ENCODE measurements around the gene TOM1L2.

TOM1L2 gene

DNA sequence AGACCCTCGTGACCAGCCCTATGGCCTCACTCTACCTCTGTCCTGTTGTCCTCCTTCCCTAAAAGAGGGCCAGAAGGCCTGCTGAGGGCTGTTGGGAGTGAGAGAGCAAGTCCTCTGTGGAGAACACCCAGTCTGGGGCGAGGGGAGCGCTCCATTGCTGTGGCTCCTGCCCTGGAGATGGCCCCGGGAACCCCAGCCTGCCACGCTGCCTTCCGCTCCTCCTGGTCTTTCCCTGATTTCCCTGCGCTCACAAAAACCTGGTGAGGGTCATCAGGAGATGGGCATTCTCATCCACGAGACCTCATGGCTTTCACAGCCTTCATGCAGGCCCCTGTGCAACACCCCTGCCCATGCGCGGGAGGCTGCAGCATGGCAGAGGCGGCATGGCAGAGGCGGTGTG, 21.7 kb upstream of the TOM1L2 start:
- H3K27me3 ChIP-seq (ENCODE audit: insufficient read depth, low read length), result no peaks in the 10 kb centered on the region
- H3K4me1 ChIP-seq (ENCODE audit: insufficient read depth, low read length), result peaks cover 3% of the 10 kb centered on the region; the same call in 1 of the 2 replicates
- no peak overlapping the region for H3K9ac ChIP-seq (ENCODE audit: low read depth, low read length)
- H3K27ac ChIP-seq (ENCODE audit: low read length), result no peak overlapping the region
- no peaks in the 10 kb centered on the region for H3K36me3 ChIP-seq (ENCODE audit: insufficient read depth, low read depth, low read length)
- H3K4me3 ChIP-seq (ENCODE audit: low read length), result no peak overlapping the region
- no peaks in the 10 kb centered on the region for H3K9me3 ChIP-seq (ENCODE audit: insufficient read depth, low read depth, low read length)

DNA sequence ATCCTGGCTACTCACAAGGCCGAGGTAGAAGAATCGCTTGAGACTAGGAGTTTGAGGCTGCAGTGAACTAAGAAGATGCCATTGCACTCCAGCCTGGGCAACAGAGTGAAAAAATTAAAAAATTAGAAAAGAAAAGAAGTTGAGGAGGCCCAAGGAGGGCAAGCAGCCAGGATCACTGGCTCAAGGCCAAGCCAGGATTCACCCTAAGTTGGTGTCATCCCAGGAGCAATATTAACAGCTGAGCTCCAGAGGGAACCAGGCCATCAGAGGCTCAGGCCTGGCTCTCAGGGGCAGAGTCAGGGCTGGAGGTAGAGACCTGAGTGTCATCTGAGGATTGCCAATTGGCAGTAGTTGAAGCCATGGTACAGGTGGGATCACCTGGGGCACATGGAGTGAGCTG, 21.2 kb upstream of the TOM1L2 start:
- Histone ChIP-seq H3K9me3 (ENCODE audit: insufficient read depth, low read depth, low read length) (no peaks in the 10 kb centered on the region), H3K9ac (ENCODE audit: low read depth, low read length) (no peak overlapping the region), H3K4me1 (ENCODE audit: insufficient read depth, low read length) (peaks cover 3% of the 10 kb centered on the region; the same call in 1 of the 2 replicates), H3K27ac (ENCODE audit: low read length) (no peak overlapping the region), H3K36me3 (ENCODE audit: insufficient read depth, low read depth, low read length) (no peaks in the 10 kb centered on the region), H3K4me3 (ENCODE audit: low read length) (no peak overlapping the region), H3K27me3 (ENCODE audit: insufficient read depth, low read length) (no peaks in the 10 kb centered on the region)

DNA sequence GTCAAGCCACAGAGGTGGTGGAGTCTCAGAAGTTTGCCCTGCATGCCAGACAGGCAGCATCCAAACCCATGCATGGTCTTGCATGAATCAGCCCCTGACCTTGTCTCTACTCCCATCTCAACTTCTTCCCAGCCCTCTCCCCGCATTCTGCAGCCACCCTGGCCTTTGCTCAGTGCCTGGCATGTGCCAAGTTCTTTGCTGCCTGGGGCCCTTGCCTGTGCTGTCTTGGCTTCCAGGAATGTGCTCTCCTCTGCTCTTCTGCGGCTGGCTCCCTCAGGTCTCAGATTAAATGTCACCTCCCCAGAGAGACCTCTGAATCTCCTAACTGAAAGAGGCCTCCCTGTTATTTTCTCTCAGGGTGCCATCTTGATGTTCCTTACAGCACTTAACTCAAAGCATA, 18.1 kb upstream of the TOM1L2 start:
- H3K27ac ChIP-seq (ENCODE audit: low read length), result no peak overlapping the region
- H3K9me3 ChIP-seq (ENCODE audit: insufficient read depth, low read depth, low read length), result no peaks in the 10 kb centered on the region
- no peaks in the 10 kb centered on the region for H3K36me3 ChIP-seq (ENCODE audit: insufficient read depth, low read depth, low read length)
- no peaks in the 10 kb centered on the region for H3K27me3 ChIP-seq (ENCODE audit: insufficient read depth, low read length)
- H3K4me1 ChIP-seq (ENCODE audit: insufficient read depth, low read length), result peaks cover 3% of the 10 kb centered on the region; the same call in 1 of the 2 replicates
- no peak overlapping the region for H3K4me3 ChIP-seq (ENCODE audit: low read length)
- H3K9ac ChIP-seq (ENCODE audit: low read depth, low read length), result no peak overlapping the region

DNA sequence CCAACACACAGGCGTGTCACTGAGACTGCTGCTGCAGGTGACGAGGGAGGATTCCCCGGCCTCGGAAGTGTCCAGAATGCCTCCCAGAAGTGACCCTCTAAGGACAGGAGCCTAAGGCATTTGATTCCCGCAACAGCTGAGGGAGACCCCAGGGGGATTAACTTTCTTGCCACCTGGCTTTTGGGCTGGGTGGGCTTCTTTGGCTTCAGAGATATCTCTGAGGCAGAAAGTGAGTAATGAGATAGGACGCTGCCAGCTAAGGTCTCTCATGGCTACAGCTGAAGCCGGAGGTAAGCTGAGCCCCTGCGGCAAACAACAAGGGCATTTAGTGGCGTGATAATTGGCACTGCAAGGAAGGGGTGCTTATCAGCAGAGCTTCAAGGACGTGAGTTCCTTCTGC, 17.4 kb upstream of the TOM1L2 start:
- H3K27me3 ChIP-seq (ENCODE audit: insufficient read depth, low read length), result no peaks in the 10 kb centered on the region
- H3K36me3 ChIP-seq (ENCODE audit: insufficient read depth, low read depth, low read length), result no peaks in the 10 kb centered on the region
- H3K27ac ChIP-seq (ENCODE audit: low read length), result no peak overlapping the region
- H3K9ac ChIP-seq (ENCODE audit: low read depth, low read length), result no peak overlapping the region
- peaks cover 3% of the 10 kb centered on the region; the same call in 1 of the 2 replicates for H3K4me1 ChIP-seq (ENCODE audit: insufficient read depth, low read length)
- no peaks in the 10 kb centered on the region for H3K9me3 ChIP-seq (ENCODE audit: insufficient read depth, low read depth, low read length)
- H3K4me3 ChIP-seq (ENCODE audit: low read length), result no peak overlapping the region

DNA sequence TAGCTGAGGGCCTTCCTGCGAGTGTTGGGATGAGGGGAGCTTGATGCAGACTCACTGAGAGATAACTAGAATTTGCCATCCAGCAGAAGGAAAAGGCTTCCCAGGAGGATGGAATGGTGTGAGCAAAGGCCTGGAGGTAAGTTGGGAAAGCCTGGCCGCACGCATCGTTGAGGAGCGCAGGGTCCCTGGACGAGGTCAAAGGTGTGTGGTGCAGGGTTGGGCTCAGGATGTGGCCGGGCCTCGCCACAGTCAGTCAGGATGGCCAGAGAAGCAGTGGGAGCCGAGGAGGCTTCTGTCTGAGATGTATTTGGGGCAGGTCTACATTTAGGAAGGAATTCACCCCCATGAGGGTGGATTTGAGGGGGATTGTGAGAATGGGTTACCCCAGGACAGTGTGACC, 16.9 kb upstream of the TOM1L2 start:
- Histone ChIP-seq H3K36me3 (ENCODE audit: insufficient read depth, low read depth, low read length) (no peaks in the 10 kb centered on the region), H3K4me1 (ENCODE audit: insufficient read depth, low read length) (no peaks in the 10 kb centered on the region), H3K27ac (ENCODE audit: low read length) (no peak overlapping the region), H3K9ac (ENCODE audit: low read depth, low read length) (no peak overlapping the region), H3K4me3 (ENCODE audit: low read length) (no peak overlapping the region), H3K27me3 (ENCODE audit: insufficient read depth, low read length) (no peaks in the 10 kb centered on the region), H3K9me3 (ENCODE audit: insufficient read depth, low read depth, low read length) (no peaks in the 10 kb centered on the region)

DNA sequence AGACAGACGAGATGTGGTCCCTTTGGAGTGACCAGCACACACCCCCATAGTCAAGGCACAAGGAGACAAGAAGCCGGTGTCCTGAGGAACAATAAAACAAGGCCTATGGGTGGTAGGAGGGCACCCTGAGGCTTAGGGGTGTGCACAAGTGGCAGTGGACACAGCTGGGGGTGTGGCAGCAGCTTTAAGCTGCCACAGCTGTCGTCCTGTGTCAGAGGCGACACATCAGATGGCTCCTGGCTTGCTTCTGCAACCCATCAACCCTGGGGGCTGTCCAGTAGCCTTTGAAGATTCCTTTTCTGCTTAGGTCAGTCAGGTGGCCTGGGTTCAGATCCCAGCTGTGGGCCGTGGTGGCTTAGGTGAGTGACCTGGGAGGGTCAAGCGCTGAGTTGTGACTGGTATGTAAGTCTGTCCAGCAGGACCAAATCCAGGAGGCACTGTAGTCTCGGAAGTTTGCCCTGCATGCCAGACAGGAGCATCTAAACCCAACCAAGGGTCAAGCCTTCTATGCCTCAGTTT, 16.3 kb upstream of the TOM1L2 start:
- Histone ChIP-seq H3K27me3 (ENCODE audit: insufficient read depth, low read length) (no peaks in the 10 kb centered on the region), H3K36me3 (ENCODE audit: insufficient read depth, low read depth, low read length) (no peaks in the 10 kb centered on the region), H3K4me3 (ENCODE audit: low read length) (no peak overlapping the region), H3K27ac (ENCODE audit: low read length) (no peak overlapping the region), H3K9me3 (ENCODE audit: insufficient read depth, low read depth, low read length) (no peaks in the 10 kb centered on the region), H3K9ac (ENCODE audit: low read depth, low read length) (no peak overlapping the region), H3K4me1 (ENCODE audit: insufficient read depth, low read length) (no peaks in the 10 kb centered on the region)

DNA sequence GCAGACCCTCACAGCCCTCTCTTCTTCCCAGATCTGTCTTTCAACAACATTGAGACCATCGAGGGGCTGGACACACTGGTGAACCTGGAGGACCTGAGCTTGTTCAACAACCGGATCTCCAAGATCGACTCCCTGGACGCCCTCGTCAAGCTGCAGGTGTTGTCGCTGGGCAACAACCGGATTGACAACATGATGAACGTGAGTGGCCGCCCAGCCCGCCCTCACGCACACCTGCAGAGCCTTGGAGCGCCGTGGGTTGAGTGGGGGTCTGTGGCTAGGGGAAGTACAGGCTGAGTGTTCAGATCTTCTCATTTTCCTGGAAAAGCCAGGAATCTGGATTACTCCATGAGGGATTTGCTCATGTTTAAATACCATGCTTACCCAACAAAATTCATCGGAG, 15.7 kb upstream of the TOM1L2 start:
- no peaks in the 10 kb centered on the region for H3K27me3 ChIP-seq (ENCODE audit: insufficient read depth, low read length)
- H3K36me3 ChIP-seq (ENCODE audit: insufficient read depth, low read depth, low read length), result no peaks in the 10 kb centered on the region
- H3K4me3 ChIP-seq (ENCODE audit: low read length), result no peak overlapping the region
- no peaks in the 10 kb centered on the region for H3K9me3 ChIP-seq (ENCODE audit: insufficient read depth, low read depth, low read length)
- no peak overlapping the region for H3K27ac ChIP-seq (ENCODE audit: low read length)
- no peaks in the 10 kb centered on the region for H3K4me1 ChIP-seq (ENCODE audit: insufficient read depth, low read length)
- H3K9ac ChIP-seq (ENCODE audit: low read depth, low read length), result no peak overlapping the region

DNA sequence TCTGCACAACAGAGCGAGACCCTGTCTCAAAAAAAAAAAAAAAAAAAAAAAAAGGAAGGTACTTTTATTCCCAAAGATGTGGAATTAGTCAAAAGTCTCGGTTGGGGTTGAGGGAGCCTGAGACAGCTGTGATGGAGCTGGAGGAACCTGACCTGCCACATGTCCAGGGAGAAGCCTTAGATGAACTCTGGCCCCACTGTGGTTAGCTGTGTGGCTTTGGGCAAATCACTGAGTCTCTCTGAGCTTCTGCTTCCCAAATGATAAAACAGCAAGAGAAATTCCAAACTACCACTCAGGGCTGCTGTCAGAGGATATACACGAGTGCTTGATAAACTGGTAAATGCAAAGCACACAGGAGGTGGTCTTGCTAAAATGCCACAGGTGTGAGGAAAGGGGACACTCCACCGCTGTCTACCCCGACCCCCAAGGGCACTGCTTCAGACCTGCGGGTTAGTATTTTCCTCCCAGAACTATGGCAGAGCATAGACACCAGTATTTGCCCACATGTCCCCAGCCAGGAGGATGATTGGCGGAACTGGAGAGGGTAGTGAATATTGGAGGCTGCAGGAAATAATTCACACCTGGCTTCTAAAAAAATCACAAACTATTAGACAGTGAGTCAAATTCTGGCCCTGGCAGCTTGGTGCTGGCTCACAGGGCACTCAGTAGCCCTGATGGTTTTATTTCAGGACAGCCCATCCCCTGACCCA, 15.1 kb upstream of the TOM1L2 start:
- no peaks in the 10 kb centered on the region for H3K4me1 ChIP-seq (ENCODE audit: insufficient read depth, low read length)
- no peaks in the 10 kb centered on the region for H3K9me3 ChIP-seq (ENCODE audit: insufficient read depth, low read depth, low read length)
- no peak overlapping the region for H3K27ac ChIP-seq (ENCODE audit: low read length)
- no peaks in the 10 kb centered on the region for H3K36me3 ChIP-seq (ENCODE audit: insufficient read depth, low read depth, low read length)
- H3K27me3 ChIP-seq (ENCODE audit: insufficient read depth, low read length), result no peaks in the 10 kb centered on the region
- no peak overlapping the region for H3K9ac ChIP-seq (ENCODE audit: low read depth, low read length)
- H3K4me3 ChIP-seq (ENCODE audit: low read length), result no peak overlapping the region

DNA sequence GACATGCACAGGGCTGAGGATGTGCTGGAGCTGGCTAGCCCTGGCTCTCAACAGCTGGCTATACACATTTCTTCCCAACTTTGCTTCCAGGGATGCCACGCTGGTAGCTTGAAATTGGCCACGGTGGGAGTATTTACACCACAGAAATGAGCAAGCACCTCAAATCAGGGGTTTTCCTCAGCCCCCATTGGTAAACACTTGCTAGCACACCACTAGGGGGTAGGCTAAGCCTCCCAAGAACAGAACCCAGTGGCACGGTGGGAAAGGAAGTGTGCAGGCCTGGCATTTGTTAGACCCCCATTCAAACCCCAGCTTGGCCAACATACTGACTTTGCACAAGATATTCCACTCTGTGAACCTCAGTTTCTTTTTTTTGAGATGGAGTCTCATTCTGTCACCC, 13.4 kb upstream of the TOM1L2 start:
- Histone ChIP-seq H3K9ac (ENCODE audit: low read depth, low read length) (no peak overlapping the region), H3K27me3 (ENCODE audit: insufficient read depth, low read length) (no peaks in the 10 kb centered on the region), H3K27ac (ENCODE audit: low read length) (no peak overlapping the region), H3K36me3 (ENCODE audit: insufficient read depth, low read depth, low read length) (no peaks in the 10 kb centered on the region), H3K4me1 (ENCODE audit: insufficient read depth, low read length) (no peaks in the 10 kb centered on the region), H3K9me3 (ENCODE audit: insufficient read depth, low read depth, low read length) (no peaks in the 10 kb centered on the region), H3K4me3 (ENCODE audit: low read length) (no peak overlapping the region)

DNA sequence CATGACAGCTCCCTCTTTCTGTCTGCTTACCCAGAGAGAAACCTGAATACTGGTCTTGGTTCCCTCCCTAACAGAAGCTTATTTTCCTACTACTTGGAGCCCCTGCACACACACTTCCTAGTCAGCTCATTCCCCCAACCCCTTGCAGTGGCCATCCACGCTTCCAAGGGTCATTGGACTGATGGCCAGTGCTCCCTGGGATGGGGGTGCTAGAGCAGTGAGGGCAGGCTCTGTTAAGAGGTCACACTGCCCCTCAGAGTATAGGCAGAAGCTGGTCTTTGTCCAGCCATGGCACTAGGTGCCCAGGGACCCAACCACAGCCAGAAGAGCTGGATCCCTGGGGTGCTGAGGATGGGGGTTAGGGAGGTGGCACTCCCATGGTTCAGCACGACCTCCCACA, 13.0 kb upstream of the TOM1L2 start:
- no peaks in the 10 kb centered on the region for H3K4me1 ChIP-seq (ENCODE audit: insufficient read depth, low read length)
- no peak overlapping the region for H3K9ac ChIP-seq (ENCODE audit: low read depth, low read length)
- H3K9me3 ChIP-seq (ENCODE audit: insufficient read depth, low read depth, low read length), result no peaks in the 10 kb centered on the region
- H3K4me3 ChIP-seq (ENCODE audit: low read length), result no peak overlapping the region
- H3K27ac ChIP-seq (ENCODE audit: low read length), result no peak overlapping the region
- no peaks in the 10 kb centered on the region for H3K36me3 ChIP-seq (ENCODE audit: insufficient read depth, low read depth, low read length)
- no peaks in the 10 kb centered on the region for H3K27me3 ChIP-seq (ENCODE audit: insufficient read depth, low read length)

DNA sequence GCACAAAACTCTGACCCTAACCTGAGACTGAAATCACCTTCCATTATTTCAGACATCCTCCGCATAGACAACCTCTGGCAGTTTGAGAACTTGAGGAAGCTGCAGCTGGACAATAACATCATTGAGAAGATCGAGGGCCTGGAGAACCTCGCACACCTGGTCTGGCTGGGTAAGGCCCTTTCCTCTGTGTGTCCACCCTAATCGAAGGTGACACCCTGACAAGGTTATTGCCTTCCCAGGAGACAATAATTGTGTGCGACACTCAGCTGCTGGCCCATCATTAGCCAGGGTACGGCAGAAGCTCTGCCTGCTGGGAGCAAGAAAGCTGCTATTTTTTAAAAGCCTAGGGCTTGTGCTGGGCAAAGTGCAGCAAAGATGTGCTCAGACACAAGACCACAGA, 11.6 kb upstream of the TOM1L2 start:
- Histone ChIP-seq H3K36me3 (ENCODE audit: insufficient read depth, low read depth, low read length) (no peaks in the 10 kb centered on the region), H3K27me3 (ENCODE audit: insufficient read depth, low read length) (no peaks in the 10 kb centered on the region), H3K9ac (ENCODE audit: low read depth, low read length) (no peak overlapping the region), H3K9me3 (ENCODE audit: insufficient read depth, low read depth, low read length) (no peaks in the 10 kb centered on the region), H3K4me3 (ENCODE audit: low read length) (no peak overlapping the region), H3K27ac (ENCODE audit: low read length) (no peak overlapping the region), H3K4me1 (ENCODE audit: insufficient read depth, low read length) (no peaks in the 10 kb centered on the region)

DNA sequence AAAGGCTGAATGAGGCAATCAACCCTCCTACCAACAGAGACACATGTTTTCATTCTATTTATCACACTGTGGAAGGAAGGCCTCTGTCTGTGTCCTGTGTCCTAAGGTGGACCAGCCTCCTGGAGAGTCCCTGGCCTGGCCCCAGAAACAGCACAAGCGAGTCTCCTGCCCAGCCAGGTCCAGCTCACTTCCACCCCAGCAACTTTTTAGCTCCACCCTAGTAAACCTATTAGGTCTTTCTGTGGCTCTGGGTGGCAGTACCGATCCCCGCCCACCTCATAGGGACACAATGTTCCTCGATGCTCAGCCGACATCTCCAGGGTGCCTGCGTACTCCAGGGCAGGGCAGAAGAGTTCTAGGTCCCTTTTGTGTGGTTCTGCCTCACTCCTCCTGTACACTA, 11.2 kb upstream of the TOM1L2 start:
- Histone ChIP-seq H3K9ac (ENCODE audit: low read depth, low read length) (no peak overlapping the region), H3K27ac (ENCODE audit: low read length) (no peak overlapping the region), H3K4me1 (ENCODE audit: insufficient read depth, low read length) (no peaks in the 10 kb centered on the region)

More for the DNA sequence above, 11.2 kb upstream of the TOM1L2 start:
- Histone ChIP-seq H3K9me3 (ENCODE audit: insufficient read depth, low read depth, low read length) (no peaks in the 10 kb centered on the region), H3K36me3 (ENCODE audit: insufficient read depth, low read depth, low read length) (no peaks in the 10 kb centered on the region), H3K27me3 (ENCODE audit: insufficient read depth, low read length) (no peaks in the 10 kb centered on the region), H3K4me3 (ENCODE audit: low read length) (no peak overlapping the region)
